ENCODE results near the gene SCARB2.
A peak's percentile ranks its signal among the peaks of the same experiment; 100 is the strongest.

The SCARB2 gene

GRCh38 chr4:76160355-76160754, 53.3 kb downstream of the SCARB2 start:
- H3K27ac ChIP-seq, result no peak overlapping the region
- TF ChIP-seq CTCF (IDR thresholded peaks at IDR 0.05) (no peak), ZFX (IDR thresholded peaks at IDR 0.05; ENCODE audit: borderline replicate concordance) (no peak)

- no peak overlapping the region for H3K27ac ChIP-seq
- TF ChIP-seq ZFX (IDR thresholded peaks at IDR 0.05; ENCODE audit: borderline replicate concordance), result no peak
- no peak for TF ChIP-seq CTCF (IDR thresholded peaks at IDR 0.05)
Observed at GRCh38 chr4:76156635-76157034, 57.0 kb downstream of the SCARB2 start.

DNA sequence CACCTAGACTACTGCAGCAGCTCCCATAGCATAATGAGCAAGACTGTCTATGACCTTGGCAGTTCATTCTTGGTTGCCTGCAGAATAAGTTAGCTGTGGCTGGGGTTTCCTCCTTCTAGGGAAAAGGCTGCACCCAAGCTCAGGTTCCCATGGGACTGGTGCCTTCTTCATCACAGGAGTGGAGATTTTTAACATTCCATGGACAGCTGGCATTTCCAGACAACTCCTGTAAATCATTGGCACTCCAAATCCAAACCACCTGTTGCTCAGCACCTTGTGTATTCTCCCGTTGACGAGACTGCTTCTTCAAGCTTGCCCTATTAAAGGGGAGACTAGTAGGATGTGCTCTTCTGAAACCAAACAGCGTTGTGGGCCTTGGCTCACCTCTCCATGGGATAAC, 57.6 kb downstream of the SCARB2 start:
- H3K27ac ChIP-seq, result no peak overlapping the region
- no peak for TF ChIP-seq CTCF (IDR thresholded peaks at IDR 0.05)
- TF ChIP-seq ZFX (IDR thresholded peaks at IDR 0.05; ENCODE audit: borderline replicate concordance), result no peak

DNA sequence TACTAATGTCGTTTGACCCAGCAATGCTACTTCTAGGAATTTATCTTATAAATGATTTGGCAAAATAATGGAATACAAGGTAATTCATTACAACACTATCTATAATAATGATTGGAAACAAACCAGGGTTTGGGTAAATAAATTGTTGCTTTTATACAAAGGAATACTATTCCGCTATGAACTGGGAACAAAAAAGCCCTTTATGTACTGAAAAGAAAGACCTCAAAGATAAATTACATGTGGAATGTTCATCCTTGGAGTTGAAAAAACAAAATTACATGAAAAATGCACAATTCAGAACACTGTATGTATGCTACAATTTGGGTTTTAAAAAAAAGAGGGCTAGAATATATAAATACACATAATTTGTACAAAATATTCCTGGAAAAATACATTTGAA, 60.3 kb downstream of the SCARB2 start:
- H3K27ac ChIP-seq, result no peak overlapping the region
- TF ChIP-seq ZFX (IDR thresholded peaks at IDR 0.05; ENCODE audit: borderline replicate concordance) (no peak), CTCF (IDR thresholded peaks at IDR 0.05) (no peak)

DNA sequence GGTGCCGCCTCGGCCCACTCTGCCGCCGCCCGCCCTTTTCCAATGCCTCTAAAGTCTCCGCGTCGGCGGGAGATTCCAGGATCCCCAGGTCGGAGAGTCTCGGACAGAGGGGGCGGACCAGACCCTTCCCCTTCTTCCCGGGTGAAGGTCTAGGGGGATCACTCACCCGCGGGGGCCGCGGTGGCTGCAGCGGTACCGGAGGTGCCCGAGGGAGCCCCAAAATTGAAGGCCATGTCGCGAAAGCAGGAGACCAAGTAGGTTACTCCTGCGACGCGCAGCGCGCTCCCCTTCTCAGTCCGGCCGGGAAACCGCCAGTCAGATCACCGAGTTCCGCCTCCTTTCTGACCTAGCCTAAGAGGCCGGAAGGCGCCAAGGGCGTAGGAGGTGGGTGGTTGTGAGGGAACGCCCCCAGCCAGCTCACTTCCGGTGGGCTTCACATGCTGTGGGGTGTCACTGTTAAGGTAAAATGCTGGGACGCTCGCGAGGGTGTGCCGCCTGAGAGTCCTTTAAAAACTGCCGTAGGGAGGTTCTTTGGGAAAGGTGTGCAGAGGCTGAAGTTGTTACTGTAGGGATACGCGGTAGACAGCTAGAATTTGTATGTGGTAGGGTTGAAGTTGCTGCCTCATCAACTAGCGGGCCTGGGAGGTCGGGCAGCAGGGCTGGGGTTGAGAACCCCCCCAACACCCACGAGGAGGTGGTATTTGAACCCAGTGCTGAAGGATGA, 65.3 kb downstream of the SCARB2 start, which contains the start of gene NUP54:
Gene NUP54, minus strand, starts transcription at position 256 of the 724 bp plus-strand sequence. Its CDS starts 23 bp downstream, at position 233.
- H3K27ac ChIP-seq, result peak within 1 kb of the TSS; percentile 74
- no peak for TF ChIP-seq ZFX (IDR thresholded peaks at IDR 0.05; ENCODE audit: borderline replicate concordance)
- TF ChIP-seq CTCF (IDR thresholded peaks at IDR 0.05), result no peak

DNA sequence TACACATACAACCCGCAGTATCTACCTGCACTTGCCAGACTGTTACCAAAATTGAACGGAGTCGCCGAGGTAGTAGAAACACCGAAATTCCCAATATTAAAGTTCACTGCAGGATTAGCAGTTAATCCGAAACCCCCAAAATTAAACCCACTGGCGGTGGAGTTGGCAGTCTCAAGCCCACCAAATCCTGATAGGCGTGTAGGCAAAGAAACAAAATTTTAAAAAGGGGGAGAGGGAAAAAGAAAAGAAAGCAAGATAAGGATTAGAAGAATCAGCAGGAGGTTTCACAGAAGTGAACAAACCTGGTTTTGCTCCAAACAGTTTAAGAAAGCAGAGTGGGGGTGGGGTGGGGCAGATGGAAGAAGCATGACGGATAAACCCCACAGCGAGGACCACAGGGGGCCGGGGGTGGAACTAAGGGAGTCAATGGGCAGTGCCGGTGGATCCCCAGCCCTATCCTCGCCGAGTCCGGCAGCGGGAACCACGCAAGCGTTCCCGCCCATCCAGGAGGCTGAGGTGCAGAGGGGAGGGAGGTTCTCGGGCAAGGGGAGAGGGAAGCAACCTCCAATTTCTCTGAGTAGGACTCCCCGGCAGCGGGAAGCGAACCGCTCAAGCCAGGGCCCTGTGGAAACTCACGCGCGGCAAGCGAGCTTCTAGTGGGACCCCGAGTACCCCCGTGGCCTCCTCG, 66.0 kb downstream of the SCARB2 start:
- TF ChIP-seq CTCF (IDR thresholded peaks at IDR 0.05) (no peak), ZFX (IDR thresholded peaks at IDR 0.05; ENCODE audit: borderline replicate concordance) (no peak)
- peak overlapping the region; percentile 74 for H3K27ac ChIP-seq

DNA sequence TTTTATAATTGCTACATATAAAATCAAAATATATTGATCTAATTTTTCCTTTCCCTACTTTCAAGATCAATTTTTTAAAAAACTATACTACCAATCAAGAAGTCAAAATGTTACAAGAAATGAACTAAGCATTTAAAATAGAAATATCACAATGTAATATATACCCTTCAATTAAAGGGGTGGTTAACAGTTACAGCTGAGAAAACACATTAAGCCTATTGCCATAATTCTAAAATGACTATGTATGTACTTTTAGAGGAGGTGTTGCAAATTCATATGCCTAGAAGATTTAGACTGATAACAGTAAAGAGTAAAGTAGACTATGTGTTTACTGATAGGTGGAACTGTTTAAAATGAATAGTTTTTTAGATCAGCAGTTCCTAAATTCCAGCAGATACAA, 69.1 kb downstream of the SCARB2 start:
- no peak for TF ChIP-seq ZFX (IDR thresholded peaks at IDR 0.05; ENCODE audit: borderline replicate concordance)
- TF ChIP-seq CTCF (IDR thresholded peaks at IDR 0.05), result no peak
- no peak overlapping the region for H3K27ac ChIP-seq

Data from 22Rv1 (cell line).